GM21381 (cell line): Measurements from ENCODE around the gene ENPP5.
A peak's percentile ranks its signal among the peaks of the same experiment; 100 is the strongest.

Source experiments
- ATAC-seq: cut with Tn5 transposase; IDR thresholded peaks from one replicate; pipeline ENCODE4 v1.9.1; 2021; ENCODE audit warnings: mild to moderate bottlenecking, moderate library complexity; ENCODE audit not compliant: unreplicated experiment

Gene ENPP5

DNA sequence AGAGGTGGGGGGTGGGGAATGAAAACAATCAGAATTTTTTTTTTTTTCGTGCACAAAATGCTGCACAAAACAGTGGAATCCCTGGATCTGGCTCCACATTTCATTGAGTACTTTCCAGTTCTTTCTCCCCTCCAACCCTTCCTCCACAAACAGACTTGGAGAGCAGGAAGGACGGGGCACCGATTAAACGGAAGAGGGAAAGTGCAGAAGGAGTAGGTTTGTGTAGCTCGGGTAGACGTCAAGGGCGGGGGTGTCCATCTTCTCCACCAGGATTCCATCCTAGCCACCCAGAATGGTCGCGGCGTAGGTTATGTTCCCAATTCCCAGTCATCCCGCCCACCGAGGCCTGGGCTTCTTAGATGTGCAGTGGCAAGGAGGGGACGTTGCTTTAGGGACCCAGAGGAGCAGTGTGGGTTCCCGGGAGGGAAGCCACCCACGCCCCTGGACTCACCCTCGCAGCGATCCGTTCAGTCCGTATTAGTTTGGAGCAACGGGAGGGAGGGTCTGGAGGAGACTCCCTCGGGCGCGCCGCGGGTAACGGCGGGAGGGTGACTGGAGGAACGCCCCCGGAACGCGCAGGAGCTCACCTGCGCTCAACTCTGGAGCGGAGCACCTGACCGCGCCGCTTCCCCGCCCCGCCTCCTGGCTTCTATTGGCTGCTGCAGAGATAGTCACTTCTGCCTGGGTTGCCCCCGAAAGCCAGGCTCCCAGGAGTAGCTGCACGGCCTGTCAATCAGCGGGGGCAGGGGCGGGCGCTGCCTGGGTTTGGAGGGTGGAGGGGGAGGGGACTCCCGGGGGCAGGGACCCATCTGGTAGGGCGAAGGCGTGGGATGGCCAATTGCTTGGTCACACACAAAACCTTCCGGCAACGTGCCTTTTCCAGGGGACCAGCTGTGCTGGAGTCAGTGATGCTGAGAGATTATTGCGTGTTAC, at the start of gene ENPP5:
ENPP5 (minus strand) TSS at position 624 of the 933 bp plus-strand sequence. CDS start 2,718 bp downstream, outside the sequence.
- peak; percentile 94 for ATAC-seq

GRCh38 chr6:46219661-46220060, 48.9 kb upstream of the ENPP5 start:
- no peak for ATAC-seq

- no peak for ATAC-seq
These were observed 47.7 kb upstream of the ENPP5 start for GRCh38 chr6:46218457-46218856.

DNA sequence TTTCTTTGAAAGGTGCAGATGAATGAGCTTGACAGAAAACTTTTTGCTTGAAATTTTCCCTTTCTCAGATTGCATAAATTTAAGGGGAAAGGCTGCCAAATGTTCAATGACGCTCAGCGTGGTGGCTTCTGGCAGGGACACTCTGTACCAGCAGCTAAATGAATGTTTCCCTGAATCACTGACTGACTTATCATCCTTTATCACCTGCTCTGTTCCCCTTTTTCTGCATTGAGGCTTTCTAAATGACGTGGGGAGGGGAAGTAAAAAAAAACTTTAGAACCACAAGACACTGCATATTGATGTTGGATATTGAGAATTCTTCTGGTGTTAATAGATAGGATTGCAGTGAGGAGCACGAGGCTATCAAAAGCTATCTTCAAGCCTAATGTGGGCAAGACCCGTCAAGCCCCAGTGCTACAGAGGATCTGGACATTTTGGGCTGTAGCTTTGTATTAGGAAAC, 46.9 kb upstream of the ENPP5 start:
- peak; percentile 56 for ATAC-seq

GRCh38 chr6:46216879-46217278, 46.1 kb upstream of the ENPP5 start:
- no peak for ATAC-seq

DNA sequence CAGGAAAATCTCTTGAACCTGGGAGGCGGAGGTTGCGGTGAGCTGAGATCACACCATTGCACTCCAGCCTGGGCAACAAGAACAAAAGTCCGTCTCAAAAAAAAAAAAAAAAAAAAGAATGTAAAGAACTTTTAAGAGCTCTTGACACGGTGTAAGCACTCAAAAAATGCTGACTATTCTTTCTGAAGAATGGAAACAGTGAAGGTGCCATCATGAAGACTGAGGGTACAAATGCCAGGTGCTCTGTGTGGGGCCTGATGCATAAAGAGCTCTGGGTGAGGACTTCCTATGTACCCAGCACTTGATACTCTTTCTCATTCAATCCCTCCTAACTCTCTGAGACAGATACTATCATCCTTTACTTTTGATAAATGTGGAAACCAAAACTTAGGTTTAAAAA, 45.0 kb upstream of the ENPP5 start:
- ATAC-seq = no peak

GRCh38 chr6:46215213-46215612, 44.4 kb upstream of the ENPP5 start:
- ATAC-seq = no peak

DNA sequence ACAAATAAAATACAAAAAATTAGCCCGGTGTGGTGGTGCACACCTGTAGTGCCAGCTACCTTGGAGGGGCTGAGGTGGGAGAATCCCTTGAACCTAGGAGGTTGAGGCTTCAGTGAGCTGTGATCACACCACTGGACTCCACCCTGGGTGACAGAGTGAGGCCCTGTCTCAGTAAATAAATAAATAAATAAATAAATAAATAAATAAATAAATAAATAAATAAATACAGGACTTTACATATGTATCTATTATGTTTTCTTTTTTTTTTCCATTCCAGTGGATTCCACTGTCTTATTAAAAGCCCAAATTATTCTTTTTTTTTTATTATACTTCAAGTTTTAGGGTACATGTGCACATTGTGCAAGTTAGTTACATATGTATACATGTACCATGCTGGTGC, 41.1 kb upstream of the ENPP5 start:
- ATAC-seq = no peak

DNA sequence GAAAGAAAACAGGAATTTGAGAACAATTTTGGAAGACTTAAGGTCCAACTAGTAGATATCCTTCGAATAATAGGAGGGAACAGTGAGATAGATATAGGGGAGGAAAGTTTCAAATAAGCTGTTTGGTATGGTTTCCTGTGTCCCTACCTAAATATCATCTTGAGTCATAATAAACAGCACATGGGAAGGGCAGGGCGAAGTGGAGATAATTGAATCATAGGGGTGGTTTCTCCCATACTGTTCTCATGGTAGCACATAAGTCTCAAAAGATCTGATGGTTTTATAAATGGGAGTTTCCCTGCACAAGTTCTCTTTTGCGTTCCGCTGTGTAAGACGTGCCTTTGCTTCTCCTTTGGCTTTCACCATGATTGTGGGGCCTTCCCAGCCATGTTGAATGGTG, 39.5 kb upstream of the ENPP5 start:
- ATAC-seq = no peak

- no peak for ATAC-seq
These were observed 37.5 kb upstream of the ENPP5 start for GRCh38 chr6:46208303-46208702.

DNA sequence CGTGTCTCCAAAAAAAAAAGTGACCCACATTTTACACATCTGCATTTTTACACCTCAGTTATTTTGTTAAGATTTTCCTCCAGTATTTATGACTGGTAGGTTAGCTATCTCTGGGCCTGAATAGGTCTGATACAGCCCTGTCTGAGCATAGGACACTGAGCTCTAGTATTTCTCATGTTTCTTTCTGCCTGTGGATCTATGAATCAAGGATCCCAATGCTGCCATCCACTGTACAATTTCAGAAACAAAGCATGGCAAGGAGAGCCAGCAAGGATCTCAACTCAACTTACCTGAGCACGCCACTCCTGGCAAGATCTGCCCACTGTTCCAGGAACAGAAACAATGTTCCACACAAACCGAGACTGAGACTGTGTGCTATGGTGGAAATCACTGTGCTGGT, 36.4 kb upstream of the ENPP5 start:
- no peak for ATAC-seq

- ATAC-seq = no peak
These were observed 34.3 kb upstream of the ENPP5 start for GRCh38 chr6:46204880-46205650.

- no peak for ATAC-seq
These were observed 32.8 kb upstream of the ENPP5 start for GRCh38 chr6:46203391-46204177.

DNA sequence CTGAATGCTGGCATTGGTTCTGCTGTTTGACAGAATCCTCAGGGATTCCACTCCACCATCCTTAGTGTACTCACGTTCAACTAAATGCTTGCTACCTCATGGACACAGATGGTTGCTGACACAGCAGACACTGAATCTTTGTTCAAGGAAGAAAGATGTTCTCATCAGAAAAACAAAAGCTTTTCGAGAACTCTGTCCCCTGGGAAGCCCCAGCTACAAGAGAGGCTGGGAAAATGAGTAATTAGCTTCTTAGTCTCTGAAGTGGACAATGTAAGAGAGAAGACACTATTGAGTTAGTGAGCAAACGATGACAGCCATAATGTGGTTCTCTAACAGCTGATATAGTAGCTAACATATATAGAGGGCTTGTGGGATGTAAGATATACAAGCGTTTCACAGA, 30.9 kb upstream of the ENPP5 start:
- no peak for ATAC-seq

GRCh38 chr6:46199387-46199786, 28.6 kb upstream of the ENPP5 start:
- no peak for ATAC-seq

GRCh38 chr6:46191961-46192360, 21.2 kb upstream of the ENPP5 start:
- ATAC-seq = no peak

DNA sequence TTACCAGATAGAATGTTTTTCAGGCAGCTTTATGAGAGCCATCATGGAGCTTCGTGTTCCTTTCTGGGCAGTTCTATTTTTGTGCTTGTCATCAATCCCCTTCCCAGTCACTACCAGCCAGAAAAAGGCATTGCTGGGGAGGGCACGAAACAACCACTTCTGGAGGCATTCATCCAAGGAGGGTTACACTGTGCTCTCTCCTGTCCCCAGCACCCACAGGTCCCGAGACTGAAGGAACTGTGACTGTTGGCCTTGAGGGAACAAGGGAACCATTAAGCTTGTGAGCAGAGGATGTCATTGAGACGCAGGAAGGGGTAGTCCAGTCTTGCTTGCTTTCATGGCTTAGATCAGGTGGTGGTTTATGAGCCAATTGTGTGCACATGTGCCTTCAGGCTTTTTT, 20.1 kb upstream of the ENPP5 start:
- no peak for ATAC-seq

DNA sequence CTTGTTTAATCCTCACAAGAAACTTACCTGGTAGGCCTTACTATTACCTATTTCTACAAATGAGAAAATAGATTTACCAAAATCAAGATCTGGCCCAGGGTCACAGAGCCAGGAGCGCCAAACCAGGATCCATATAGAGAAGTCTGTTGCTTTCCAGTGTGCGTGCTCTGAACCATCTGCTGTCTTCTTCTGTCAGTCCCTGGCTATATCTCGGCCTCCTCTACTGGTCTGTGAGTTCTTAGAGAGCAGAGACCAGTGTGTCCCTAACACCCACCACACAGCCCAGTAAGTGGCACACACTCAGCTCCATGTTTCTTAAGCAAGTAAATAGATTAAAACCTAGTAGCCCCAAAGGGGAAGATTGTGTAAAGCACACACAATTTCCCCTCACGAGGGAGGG, 18.9 kb upstream of the ENPP5 start:
- ATAC-seq = no peak

- no peak for ATAC-seq
These were observed 15.8 kb upstream of the ENPP5 start for GRCh38 chr6:46186583-46186982.

GRCh38 chr6:46184114-46184513, 13.3 kb upstream of the ENPP5 start:
- no peak for ATAC-seq

GRCh38 chr6:46175976-46176375, 5.2 kb upstream of the ENPP5 start:
- ATAC-seq = peak; percentile 45
